HEK293 (cell line): Measurements from ENCODE around the gene THBD.

ENCODE experiments used
- CTCF ChIA-PET: fragments of 350-600 bp; formaldehyde crosslinking; extraction: SDS; loops from one replicate; lab custom pipeline; 2021; ENCODE audit warnings: antibody characterized with exemption; lab: Yijun Ruan, JAX
- POLR2A ChIA-PET: fragments of 300-600 bp; formaldehyde crosslinking; extraction: SDS; loops from one replicate; lab custom pipeline; 2020; ENCODE audit warnings: antibody characterized with exemption, inconsistent platforms; lab: Yijun Ruan, JAX
- H3K27ac ChIP-seq: fragments of 200-500 bp; sonication (Bioruptor generic); 2 replicates; pipeline ENCODE4 v1.5.1; 2014; ENCODE audit warnings: low read depth, low read length, control low read depth, inconsistent platforms; ENCODE audit errors: extremely low read depth
- H3K36me3 ChIP-seq, 2 experiments: fragments of 200-500 bp in 1 of 2; sonication (Bioruptor generic) in 1 of 2; 1 replicate in 1 of 2; 2 replicates in 1 of 2; pipeline ENCODE4 v1.5.1; 2014 to 2017; ENCODE audit warnings: inconsistent platforms in 2 of 2, low read length in 2 of 2; ENCODE audit not compliant: control insufficient read depth in 2 of 2, insufficient read depth in 1 of 2
- H3K4me1 ChIP-seq: fragments of 200-500 bp; sonication (Bioruptor generic); 2 replicates; pipeline ENCODE4 v1.5.1; 2014; ENCODE audit warnings: mild to moderate bottlenecking, low read length, inconsistent platforms; ENCODE audit not compliant: control insufficient read depth, insufficient read depth
- H3K4me3 ChIP-seq: 2 replicates; pipeline ENCODE4 v1.5.1; 2011; ENCODE audit warnings: low read depth, mild to moderate bottlenecking, control low read depth, low read length, moderate library complexity
- H3K9me3 ChIP-seq: fragments of 200-500 bp; sonication (Bioruptor generic); 2 replicates; pipeline ENCODE4 v1.5.1; 2014; ENCODE audit warnings: low read depth, low read length, inconsistent platforms; ENCODE audit not compliant: control insufficient read depth, insufficient read depth
- FEZF1 ChIP-seq: fragments of 450-650 bp; formaldehyde crosslinking; IDR thresholded peaks from 2 replicates; pipeline ENCODE4 v1.5.1; 2016; ENCODE audit warnings: missing biosample characterization, missing genetic modification characterization
- INSM2 ChIP-seq: fragments of 450-650 bp; formaldehyde crosslinking; IDR thresholded peaks from 2 replicates; pipeline ENCODE4 v1.5.1; 2016; ENCODE audit warnings: missing biosample characterization, missing genetic modification characterization
- MEIS1 ChIP-seq: sonication (generic); formaldehyde crosslinking; IDR thresholded peaks from 2 replicates; pipeline ENCODE4 v1.8.1; 2022; ENCODE audit warnings: missing genetic modification reagents, mild to moderate bottlenecking, borderline replicate concordance
- OSR2 ChIP-seq: fragments of 450-650 bp; formaldehyde crosslinking; IDR thresholded peaks from 2 replicates; pipeline ENCODE4 v1.5.1; 2016; ENCODE audit warnings: missing biosample characterization, missing genetic modification characterization
- PRDM1 ChIP-seq: fragments of 450-650 bp; formaldehyde crosslinking; IDR thresholded peaks from 2 replicates; pipeline ENCODE4; 2016; ENCODE audit warnings: missing biosample characterization, missing genetic modification characterization
- SETDB1 ChIP-seq: IDR thresholded peaks from one replicate; pipeline ENCODE4 v1.6.1; 2017; ENCODE audit warnings: mild to moderate bottlenecking, low read length, moderate library complexity, mixed read lengths; ENCODE audit not compliant: insufficient read length
- SP2 ChIP-seq: fragments of 450-650 bp; formaldehyde crosslinking; IDR thresholded peaks from 2 replicates; pipeline ENCODE4 v1.5.1; 2016; ENCODE audit warnings: missing biosample characterization, missing genetic modification characterization
- SP7 ChIP-seq: fragments of 450-650 bp; formaldehyde crosslinking; IDR thresholded peaks from 2 replicates; pipeline ENCODE4 v1.5.1; 2016; ENCODE audit warnings: missing biosample characterization, missing genetic modification characterization
- ZBTB10 ChIP-seq: fragments of 450-650 bp; formaldehyde crosslinking; IDR thresholded peaks from 2 replicates; pipeline ENCODE4 v1.5.1; 2016; ENCODE audit warnings: missing biosample characterization, missing genetic modification characterization
- ZNF132 ChIP-seq: fragments of 450-650 bp; formaldehyde crosslinking; IDR thresholded peaks from 2 replicates; pipeline ENCODE4 v1.5.1; 2017; ENCODE audit warnings: missing biosample characterization, missing genetic modification characterization, borderline replicate concordance
- ZNF133 ChIP-seq: fragments of 450-650 bp; formaldehyde crosslinking; IDR thresholded peaks from 2 replicates; pipeline ENCODE4 v1.5.1; 2016; ENCODE audit warnings: missing biosample characterization, missing genetic modification characterization
- ZNF155 ChIP-seq: fragments of 450-650 bp; formaldehyde crosslinking; IDR thresholded peaks from 2 replicates; pipeline ENCODE4 v1.5.1; 2016; ENCODE audit warnings: missing biosample characterization, missing genetic modification characterization
- ZNF169 ChIP-seq: fragments of 450-650 bp; formaldehyde crosslinking; IDR thresholded peaks from 2 replicates; pipeline ENCODE4 v1.5.1; 2016; ENCODE audit warnings: missing biosample characterization, missing genetic modification characterization
- ZNF302 ChIP-seq: fragments of 450-650 bp; formaldehyde crosslinking; IDR thresholded peaks from 2 replicates; pipeline ENCODE4 v1.5.1; 2016; ENCODE audit warnings: missing biosample characterization, missing genetic modification characterization, low read depth
- ZNF404 ChIP-seq: fragments of 450-650 bp; formaldehyde crosslinking; IDR thresholded peaks from 2 replicates; pipeline ENCODE4 v1.5.1; 2017; ENCODE audit warnings: missing biosample characterization, missing genetic modification characterization
- ZNF473 ChIP-seq: fragments of 450-650 bp; formaldehyde crosslinking; IDR thresholded peaks from 2 replicates; pipeline ENCODE4 v1.5.1; 2017; ENCODE audit warnings: missing biosample characterization, missing genetic modification characterization
- ZNF518A ChIP-seq: fragments of 450-650 bp; formaldehyde crosslinking; conservative IDR thresholded peaks from 2 replicates; pipeline ENCODE4 v1.5.1; 2016; ENCODE audit warnings: low read depth, missing biosample characterization, missing genetic modification characterization
- ZNF600 ChIP-seq: fragments of 450-650 bp; formaldehyde crosslinking; IDR thresholded peaks from 2 replicates; pipeline ENCODE4 v1.5.1; 2016; ENCODE audit warnings: missing biosample characterization, missing genetic modification characterization
- ZNF629 ChIP-seq: fragments of 450-650 bp; formaldehyde crosslinking; IDR thresholded peaks from 2 replicates; pipeline ENCODE4 v1.5.1; 2017; ENCODE audit warnings: missing biosample characterization, missing genetic modification characterization
- ZNF664 ChIP-seq: fragments of 450-650 bp; formaldehyde crosslinking; IDR thresholded peaks from 2 replicates; pipeline ENCODE4 v1.5.1; 2016; ENCODE audit warnings: missing biosample characterization, missing genetic modification characterization
- ZNF692 ChIP-seq: fragments of 450-650 bp; formaldehyde crosslinking; IDR thresholded peaks from 2 replicates; pipeline ENCODE4 v1.5.1; 2016; ENCODE audit warnings: missing biosample characterization, missing genetic modification characterization
- ZNF830 ChIP-seq: fragments of 450-650 bp; IDR thresholded peaks from 2 replicates; pipeline ENCODE4 v1.5.0; 2018; ENCODE audit warnings: missing biosample characterization, missing genetic modification characterization, low read depth, mild to moderate bottlenecking, moderate library complexity
- ZXDB ChIP-seq: fragments of 450-650 bp; formaldehyde crosslinking; IDR thresholded peaks from 2 replicates; pipeline ENCODE4 v1.5.1; 2016; ENCODE audit warnings: missing biosample characterization, missing genetic modification characterization

The THBD gene

GRCh38 chr20:23023621-23024177, 25.8 kb downstream of the THBD start:
- no peaks in the 10 kb centered on the region for H3K9me3 ChIP-seq
- CTCF ChIA-PET: interaction anchor here (0.8 kb wide), 1 partner anchor 49 kb away, joined by 3 read pairs; no protein-coding TSS in a partner anchor
- TF ChIP-seq ZNF664 (no peak), SETDB1 (no peak)
- POLR2A ChIA-PET: no interaction called here
- H3K36me3 ChIP-seq: no peaks in the 10 kb centered on the region
- H3K27ac ChIP-seq: no peak overlapping the region
- H3K4me1 ChIP-seq: peaks cover 3% of the 10 kb centered on the region; the same call in 1 of the 2 replicates
- H3K4me3 ChIP-seq: no peak overlapping the region

- H3K36me3 ChIP-seq: no peaks in the 10 kb centered on the region
- ChIA-PET POLR2A (no interaction called here), CTCF (interaction anchor here (0.7 to 0.8 kb wide), 4 partner anchors 9 to 172 kb away, joined by 3 to 4 read pairs (median 3); no protein-coding TSS in a partner anchor)
- no peak overlapping the region for H3K27ac ChIP-seq
- peaks cover 3% of the 10 kb centered on the region; the same call in 1 of the 2 replicates for H3K4me1 ChIP-seq
- H3K4me3 ChIP-seq: no peak overlapping the region
- no peaks in the 10 kb centered on the region for H3K9me3 ChIP-seq
- TF ChIP-seq FEZF1 (tag by site-specific recombination) (peak; percentile 81), ZXDB (0 out of 2 replicates have a peak, but pooled peaks have one; percentile 31), OSR2 (tag by site-specific recombination) (peak; percentile 28; the same call in 1 of the 2 replicates), ZNF404 (tag by site-specific recombination) (no peak), ZNF692 (tag by site-specific recombination) (peak; percentile 42; the same call in 1 of the 2 replicates), ZNF132 (tag by site-specific recombination) (no peak), ZNF600 (tag by site-specific recombination) (peak; percentile 37; the same call in 1 of the 2 replicates), ZNF629 (tag by site-specific recombination) (peak; percentile 45; the same call in 1 of the 2 replicates), PRDM1 (tag by site-specific recombination) (peak; percentile 70), ZNF133 (tag by site-specific recombination) (peak; percentile 53; the same call in 1 of the 2 replicates), ZNF830 (tag by site-specific recombination) (no peak), ZNF155 (tag by site-specific recombination) (no peak), MEIS1 (no peak), ZNF518A (peak; percentile 45; the same call in 1 of the 2 replicates), SP2 (tag by site-specific recombination) (peak; percentile 52), SP7 (tag by site-specific recombination) (0 out of 2 replicates have a peak, but pooled peaks have one; percentile 41), INSM2 (tag by site-specific recombination) (0 out of 2 replicates have a peak, but pooled peaks have one; percentile 21), ZBTB10 (tag by site-specific recombination) (no peak), ZNF473 (no peak), ZNF169 (tag by site-specific recombination) (no peak), ZNF302 (tag by site-specific recombination) (no peak)
Measured at GRCh38 chr20:23022849-23023248, 26.6 kb downstream of the THBD start.
